Adrenal gland (tissue), 5 donors: ENCODE results near the gene SPNS3.

Experiments used
- CTCF ChIP-seq, 6 experiments: fragments of 450-650 bp in 4 of 6; fragments of 200-600 bp in 2 of 6; sonication (generic) in 1 of 6; IDR thresholded peaks; 1 replicate in 5 of 6; 2 replicates in 1 of 6; pipeline versions ENCODE4 v1.5.1 to v1.8.0; 2016 to 2021; ENCODE audit warnings: antibody characterized with exemption in 6 of 6, mild to moderate bottlenecking in 2 of 6, moderate library complexity in 1 of 6
- POLR2A ChIP-seq, 2 donors: fragments of 450-650 bp; IDR thresholded peaks; one replicate each; pipeline ENCODE4 v1.6.1; 2017; ENCODE audit warnings: antibody characterized with exemption in 2 of 2, mild to moderate bottlenecking in 2 of 2, moderate library complexity in 1 of 2
- donor health status: DM: no; HTN: no; CAD: no.

- no peak for TF ChIP-seq POLR2A (IDR thresholded peaks at IDR 0.05)
- no peak for TF ChIP-seq CTCF (IDR thresholded peaks at IDR 0.05)
Observed at GRCh38 chr17:4501295-4501949, 67.7 kb downstream of the SPNS3 start.
